Peyer's patch (tissue), 4 donors: ENCODE measurements around the gene AUTS2. TPM values are rescaled to one million over a fixed set of nuclear protein-coding genes. Genes with fewer than 3 reads are reported as not detected.
A peak's percentile ranks its signal among the peaks of the same experiment; 100 is the strongest.

Experiments used
- DNase-seq, 3 donors: peaks; one replicate each; pipeline ENCODE4 v3.0.0-alpha.2; 2017 to 2019
- H3K27ac ChIP-seq, 4 donors: fragments of 200-600 bp; sonication (generic); one replicate each; pipeline ENCODE4 v1.5.1; 2016 to 2019
- H3K27me3 ChIP-seq, 2 donors: fragments of 200-600 bp; sonication (generic); one replicate each; pipeline ENCODE4 v1.5.1; 2019
- H3K36me3 ChIP-seq, 3 donors: fragments of 200-600 bp; sonication (generic); one replicate each; pipeline ENCODE4 v1.5.1; 2016 to 2019
- H3K4me1 ChIP-seq, 4 donors: fragments of 200-600 bp; sonication (generic); one replicate each; pipeline ENCODE4 v1.5.1; 2016 to 2019
- H3K4me3 ChIP-seq, 4 donors: fragments of 200-600 bp; sonication (generic); 1 replicate in 3 of 4; 2 replicates in 1 of 4; pipeline ENCODE4 v1.5.1; 2016 to 2019; ENCODE audit warnings: mild to moderate bottlenecking in 1 of 4
- H3K9me3 ChIP-seq, 4 donors: fragments of 200-600 bp; sonication (generic); one replicate each; pipeline ENCODE4 v1.5.1; 2016 to 2019; ENCODE audit warnings: mild to moderate bottlenecking in 1 of 4
- CTCF ChIP-seq, 6 experiments: fragments of 450-650 bp in 4 of 6; fragments of 200-600 bp in 2 of 6; sonication (generic) in 1 of 6; IDR thresholded peaks; one replicate each; pipeline ENCODE4 v1.5.1; 2017 to 2019; ENCODE audit warnings: antibody characterized with exemption in 6 of 6, mild to moderate bottlenecking in 3 of 6, moderate library complexity in 1 of 6
- POLR2A ChIP-seq, 2 donors: fragments of 450-650 bp; IDR thresholded peaks; one replicate each; pipeline ENCODE4 v1.5.1; 2017; ENCODE audit warnings: antibody characterized with exemption in 2 of 2, mild to moderate bottlenecking in 2 of 2, moderate library complexity in 2 of 2
- total RNA-seq, 4 donors: library from RNA; depleted of rRNA; stranded (reverse); fragments of >200 nt; gene quantifications; one replicate each; pipeline ENCODE4 v1.1.0, GENCODE V29; 2016

Gene AUTS2
- total RNA-seq, 4 donors from 2014 or later: 55.9 to 90.0 (median 72.6) TPM

- Histone ChIP-seq H3K4me3 (no peak overlapping the region), H3K9me3 (no peaks in the 10 kb centered on the region), H3K27me3 (no peaks in the 10 kb centered on the region), H3K4me1 (no peaks in the 10 kb centered on the region), H3K27ac (no peak overlapping the region), H3K36me3 (no peaks in the 10 kb centered on the region)
- no peak for TF ChIP-seq CTCF (IDR thresholded peaks at IDR 0.05)
- no peak for TF ChIP-seq POLR2A (IDR thresholded peaks at IDR 0.05)
- no peak for DNase-seq
These were observed 1082.6 kb downstream of the AUTS2 start for GRCh38 chr7:70680743-70681468.

- no peak for TF ChIP-seq CTCF (IDR thresholded peaks at IDR 0.05)
- TF ChIP-seq POLR2A (IDR thresholded peaks at IDR 0.05): no peak
- peak overlapping the region in 2 of 4 donors; percentile 22 to 33 for H3K4me3 ChIP-seq
- peak overlapping the region in 2 of 4 donors; percentile 10 to 40 for H3K27ac ChIP-seq
- DNase-seq: peak in 1 of 3 donors; percentile 53
- H3K9me3 ChIP-seq: no peaks in the 10 kb centered on the region
- H3K36me3 ChIP-seq: no peaks in the 10 kb centered on the region
- H3K4me1 ChIP-seq: no peaks in the 10 kb centered on the region
- no peaks in the 10 kb centered on the region for H3K27me3 ChIP-seq
These were observed 1083.4 kb downstream of the AUTS2 start for GRCh38 chr7:70681469-70682350.

GRCh38 chr7:70684173-70684572, 1085.9 kb downstream of the AUTS2 start:
- H3K27ac ChIP-seq: no peak overlapping the region
- TF ChIP-seq POLR2A (IDR thresholded peaks at IDR 0.05): no peak
- no peak for TF ChIP-seq CTCF (IDR thresholded peaks at IDR 0.05)
- DNase-seq: no peak
- no peak overlapping the region for H3K4me3 ChIP-seq
- no peaks in the 10 kb centered on the region for H3K4me1 ChIP-seq
- no peaks in the 10 kb centered on the region for H3K27me3 ChIP-seq
- no peaks in the 10 kb centered on the region for H3K9me3 ChIP-seq
- no peaks in the 10 kb centered on the region for H3K36me3 ChIP-seq

GRCh38 chr7:70693321-70693685, 1095.0 kb downstream of the AUTS2 start:
- Histone ChIP-seq H3K27ac (peak overlapping the region; percentile 60 to 99 (median 88)), H3K9me3 (no peaks in the 10 kb centered on the region), H3K4me1 (peaks cover 0 to 15% (median 4%) of the 10 kb centered on the region in 4 donors), H3K4me3 (peak overlapping the region in 3 of 4 donors; percentile 53 to 79 (median 74)), H3K27me3 (no peaks in the 10 kb centered on the region), H3K36me3 (no peaks in the 10 kb centered on the region)
- no peak for DNase-seq
- no peak for TF ChIP-seq POLR2A (IDR thresholded peaks at IDR 0.05)
- TF ChIP-seq CTCF (IDR thresholded peaks at IDR 0.05): no peak

GRCh38 chr7:70693686-70694433, 1095.6 kb downstream of the AUTS2 start:
- H3K27me3 ChIP-seq: no peaks in the 10 kb centered on the region
- peaks cover 0 to 3% (median 0%) of the 10 kb centered on the region in 3 donors for H3K36me3 ChIP-seq
- peak in 3 of 6 experiments; percentile 47 to 55 (median 49) for TF ChIP-seq CTCF (IDR thresholded peaks at IDR 0.05)
- peak; percentile 76 to 79 for TF ChIP-seq POLR2A (IDR thresholded peaks at IDR 0.05)
- peak overlapping the region; percentile 60 to 99 (median 88) for H3K27ac ChIP-seq
- peak in 2 of 3 donors; percentile 87 to 92 for DNase-seq
- no peaks in the 10 kb centered on the region for H3K9me3 ChIP-seq
- H3K4me3 ChIP-seq: peak overlapping the region; percentile 53 to 79 (median 76)
- H3K4me1 ChIP-seq: peaks cover 0 to 15% (median 4%) of the 10 kb centered on the region in 4 donors
